GM12864 (cell line): ENCODE measurements around the gene ZSCAN5A.
"Not testable (repeated sequence)": the region's sequence is repeated elsewhere in the genome, so short reads cannot be mapped to it uniquely, and the experiment has no call there.

Experiments used
- DNase-seq: peaks from one replicate; pipeline ENCODE4 v3.0.0-alpha.2; 2011; ENCODE audit warnings: low read depth
- H3K4me3 ChIP-seq: 2 replicates; pipeline ENCODE4 v1.5.1; 2011; ENCODE audit warnings: mild to moderate bottlenecking, low read depth, low read length, control low read depth
- TF ChIP-seq, protein P1 (sequence below): IDR thresholded peaks from 2 replicates; pipeline ENCODE4 v1.5.1; 2011; ENCODE audit warnings: low read depth, mild to moderate bottlenecking, moderate library complexity, low read length, control low read depth, inconsistent platforms; ENCODE audit errors: missing control alignments

Gene ZSCAN5A

GRCh38 chr19:56348289-56348877 is 33.7 kb upstream of the ZSCAN5A start:
- TF ChIP-seq, protein P1, sequence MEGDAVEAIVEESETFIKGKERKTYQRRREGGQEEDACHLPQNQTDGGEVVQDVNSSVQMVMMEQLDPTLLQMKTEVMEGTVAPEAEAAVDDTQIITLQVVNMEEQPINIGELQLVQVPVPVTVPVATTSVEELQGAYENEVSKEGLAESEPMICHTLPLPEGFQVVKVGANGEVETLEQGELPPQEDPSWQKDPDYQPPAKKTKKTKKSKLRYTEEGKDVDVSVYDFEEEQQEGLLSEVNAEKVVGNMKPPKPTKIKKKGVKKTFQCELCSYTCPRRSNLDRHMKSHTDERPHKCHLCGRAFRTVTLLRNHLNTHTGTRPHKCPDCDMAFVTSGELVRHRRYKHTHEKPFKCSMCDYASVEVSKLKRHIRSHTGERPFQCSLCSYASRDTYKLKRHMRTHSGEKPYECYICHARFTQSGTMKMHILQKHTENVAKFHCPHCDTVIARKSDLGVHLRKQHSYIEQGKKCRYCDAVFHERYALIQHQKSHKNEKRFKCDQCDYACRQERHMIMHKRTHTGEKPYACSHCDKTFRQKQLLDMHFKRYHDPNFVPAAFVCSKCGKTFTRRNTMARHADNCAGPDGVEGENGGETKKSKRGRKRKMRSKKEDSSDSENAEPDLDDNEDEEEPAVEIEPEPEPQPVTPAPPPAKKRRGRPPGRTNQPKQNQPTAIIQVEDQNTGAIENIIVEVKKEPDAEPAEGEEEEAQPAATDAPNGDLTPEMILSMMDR, result peak; percentile 58
- DNase-seq, result no peak
- no peak overlapping the region for H3K4me3 ChIP-seq

GRCh38 chr19:56347163-56347778 is 32.6 kb upstream of the ZSCAN5A start:
- TF ChIP-seq, protein P1, result no peak
- no peak for DNase-seq
- H3K4me3 ChIP-seq, result no peak overlapping the region

DNA sequence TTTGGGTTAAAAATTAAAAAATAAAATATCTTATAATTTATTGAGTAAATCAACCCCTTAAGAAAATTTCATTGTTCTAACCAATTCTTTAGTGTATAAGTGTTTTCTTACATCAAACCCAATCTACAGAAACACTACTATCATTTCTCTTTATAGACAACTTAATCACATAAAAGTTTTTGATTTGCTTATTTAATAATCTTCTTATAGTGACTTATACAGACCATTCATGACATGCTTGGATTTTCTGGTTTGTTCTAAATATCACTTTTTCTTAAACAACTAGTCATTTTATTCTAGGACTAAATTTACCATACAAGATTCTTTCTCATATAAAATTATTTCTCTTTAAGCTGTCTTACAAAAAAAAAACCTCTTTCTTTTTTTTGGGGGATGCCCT is 27.3 kb upstream of the ZSCAN5A start:
- no peak for DNase-seq
- H3K4me3 ChIP-seq, result no peak overlapping the region
- TF ChIP-seq, protein P1, result no peak

DNA sequence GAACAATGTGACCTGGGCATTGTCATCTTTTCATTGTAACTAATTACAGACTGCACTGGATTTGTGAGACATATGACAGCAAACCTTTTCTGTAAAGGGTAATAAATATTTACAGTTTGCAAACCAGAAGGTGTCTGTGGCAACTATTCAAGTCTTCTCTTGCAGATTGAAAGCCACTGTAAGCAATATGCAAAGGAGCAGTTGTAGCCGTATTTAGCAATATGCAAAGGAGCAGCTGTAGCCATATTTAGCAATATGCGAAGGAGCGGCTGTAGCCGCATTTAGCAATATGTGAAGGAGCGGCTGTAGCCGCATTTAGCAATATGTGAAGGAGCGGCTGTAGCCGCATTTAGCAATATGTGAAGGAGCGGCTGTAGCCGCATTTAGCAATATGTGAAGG is 24.4 kb upstream of the ZSCAN5A start:
- H3K4me3 ChIP-seq, DNase-seq: not testable (repeated sequence)

- DNase-seq, H3K4me3 ChIP-seq: not testable (repeated sequence)
Observed at GRCh38 chr19:56337077-56337476, 22.4 kb upstream of the ZSCAN5A start.

DNA sequence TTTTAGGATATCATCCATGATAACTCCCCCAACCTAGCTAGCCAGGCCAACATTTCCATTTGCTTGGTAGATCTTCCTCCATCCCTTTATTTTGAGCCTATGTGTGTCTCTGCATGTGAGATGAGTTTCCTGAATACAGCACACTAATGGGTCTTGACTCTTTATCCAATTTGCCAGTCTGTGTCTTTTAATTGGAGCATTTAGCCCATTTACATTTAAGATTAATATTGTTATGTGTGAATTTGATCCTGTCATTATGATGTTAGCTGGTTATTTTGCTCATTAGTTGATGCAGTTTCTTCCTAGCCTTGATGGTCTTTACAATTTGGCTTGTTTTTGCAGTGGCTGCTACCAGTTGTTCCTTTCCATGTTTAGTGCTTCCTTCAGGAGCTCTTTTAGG is 20.7 kb upstream of the ZSCAN5A start:
- not testable (repeated sequence) for DNase-seq, H3K4me3 ChIP-seq

DNA sequence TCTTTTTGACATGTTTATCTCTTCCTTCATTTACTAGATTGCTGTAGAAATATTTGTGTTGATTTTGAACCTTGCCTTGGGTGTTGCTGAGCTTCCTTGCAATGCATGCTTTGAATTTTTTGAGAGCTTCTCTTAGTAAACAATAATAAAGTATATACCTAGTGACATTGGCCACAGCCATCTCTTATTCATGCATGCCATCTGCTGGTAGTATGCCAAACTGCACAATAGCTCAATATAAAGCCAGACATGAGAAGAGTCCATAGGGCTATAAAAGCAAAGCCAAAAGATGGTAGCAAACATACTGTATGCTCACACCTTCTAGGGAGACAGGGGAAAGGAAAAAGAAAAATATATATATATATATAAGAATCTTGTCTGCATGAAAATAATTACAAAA is 18.9 kb upstream of the ZSCAN5A start:
- peak; percentile 19 for DNase-seq
- H3K4me3 ChIP-seq, result no peak overlapping the region
- TF ChIP-seq, protein P1, result peak; percentile 71

DNA sequence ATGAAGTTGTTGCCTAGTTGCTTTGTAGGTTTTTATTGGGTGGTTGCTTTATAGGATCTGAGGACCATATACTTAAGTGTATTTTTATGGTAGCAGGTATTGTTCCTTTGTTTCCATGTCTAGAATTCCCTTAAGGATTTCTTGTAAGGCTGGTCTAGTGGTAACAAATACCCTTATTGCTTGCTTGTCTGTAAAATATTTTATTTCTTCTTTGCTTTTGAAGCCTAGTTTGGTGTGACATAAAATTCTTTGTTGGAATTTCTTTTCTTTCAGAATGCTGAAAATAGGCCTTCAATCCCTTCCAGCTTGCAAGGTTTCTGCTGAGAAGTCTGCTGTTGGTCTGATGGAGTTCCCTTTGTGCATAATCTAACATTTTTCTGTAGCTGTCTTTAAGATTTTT is 18.1 kb upstream of the ZSCAN5A start:
- H3K4me3 ChIP-seq, result no peak overlapping the region
- DNase-seq, result no peak
- TF ChIP-seq, protein P1, result no peak

DNA sequence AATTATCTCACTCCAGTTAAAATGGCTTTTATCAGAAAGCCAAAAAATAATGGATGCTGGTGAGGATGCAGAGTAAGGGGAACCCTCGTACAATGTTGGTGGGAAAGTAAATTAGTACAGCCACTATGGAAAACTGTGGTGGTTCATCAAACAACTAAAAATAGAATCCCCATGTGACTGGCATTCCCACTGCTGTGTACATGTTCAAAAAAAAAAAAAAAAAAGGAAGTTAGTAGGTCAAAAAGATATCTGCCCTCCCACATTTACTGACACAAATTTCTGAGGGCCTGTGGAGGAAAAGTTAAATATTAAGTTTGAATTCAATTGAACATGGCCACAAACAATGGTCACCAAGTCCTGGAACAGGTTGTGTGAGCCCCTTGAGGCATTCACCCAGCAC is 9.8 kb upstream of the ZSCAN5A start:
- H3K4me3 ChIP-seq, result no peak overlapping the region
- TF ChIP-seq, protein P1, result no peak
- no peak for DNase-seq
